GM21737 (cell line): Measurements from ENCODE around the gene CCDC83.
"Not testable (repeated sequence)": the region's sequence is repeated elsewhere in the genome, so short reads cannot be mapped to it uniquely, and the experiment has no call there.

Experiments
- ATAC-seq: cut with Tn5 transposase; IDR thresholded peaks from one replicate; pipeline ENCODE4 v1.9.1; 2021; ENCODE audit warnings: mild to moderate bottlenecking, moderate library complexity; ENCODE audit not compliant: unreplicated experiment

CCDC83 gene

DNA sequence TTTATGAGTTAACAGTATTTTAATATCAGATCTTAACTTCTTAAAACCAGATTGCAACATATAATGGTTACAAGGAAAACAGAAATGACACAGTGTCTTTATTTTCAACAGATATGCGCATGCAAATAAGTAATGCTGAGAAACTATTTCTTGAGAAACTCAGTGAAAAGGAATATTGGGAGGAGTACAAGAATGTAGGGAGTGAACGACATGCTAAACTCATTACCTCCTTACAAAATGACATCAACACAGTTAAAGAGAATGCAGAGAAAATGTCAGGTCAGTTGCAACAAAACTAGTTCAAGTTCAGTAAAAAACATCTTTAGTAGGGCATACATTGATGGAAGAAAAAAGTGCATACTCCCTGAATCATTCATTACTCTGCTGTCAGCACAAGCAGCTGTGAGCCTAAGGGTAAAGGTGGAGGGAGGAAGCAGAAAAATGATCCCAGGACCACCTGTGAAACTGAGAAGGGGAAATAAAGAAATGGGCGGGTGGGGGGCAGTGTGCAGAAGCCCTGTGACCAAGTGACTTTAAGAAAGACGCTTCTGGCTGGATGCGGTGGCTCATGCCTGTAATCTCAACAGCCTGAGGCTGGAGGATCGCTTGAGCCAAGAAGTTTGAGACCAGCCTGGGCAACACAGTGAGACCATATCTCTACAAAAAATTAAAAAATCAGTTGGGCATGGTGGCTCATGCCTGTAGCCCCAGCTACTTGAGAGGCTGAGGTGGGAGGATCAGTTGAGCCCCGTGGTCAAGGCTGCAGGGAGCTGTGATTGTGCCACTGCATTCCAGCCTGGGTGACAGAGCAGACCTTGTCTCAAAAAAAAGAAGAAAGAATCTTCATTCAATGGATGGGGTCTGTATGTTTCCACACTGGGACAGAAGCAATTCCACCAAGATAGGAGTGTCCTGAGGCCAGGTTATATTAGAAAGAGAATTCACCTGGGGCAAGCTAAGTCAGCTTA, 31.2 kb downstream of the CCDC83 start:
- ATAC-seq, result no peak

DNA sequence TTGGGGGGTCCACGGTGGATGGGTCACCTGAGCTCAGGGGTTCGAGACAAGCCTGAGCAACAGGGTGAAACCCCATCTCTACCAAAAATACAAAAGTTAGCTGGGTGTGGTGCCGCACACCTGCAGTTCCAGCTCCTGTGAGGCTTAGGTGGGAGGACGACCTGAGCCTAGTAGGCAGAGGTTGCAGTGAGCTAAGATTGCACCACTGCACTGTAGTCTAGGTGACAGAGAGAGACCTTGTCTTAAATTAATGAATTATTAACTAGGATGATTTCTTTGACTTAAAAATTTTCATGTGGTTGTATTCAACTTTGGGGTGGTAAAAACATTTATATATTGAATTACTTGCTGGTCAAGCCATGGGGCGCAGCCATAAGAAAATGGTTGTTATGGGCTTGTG, 33.9 kb downstream of the CCDC83 start:
- no peak for ATAC-seq

DNA sequence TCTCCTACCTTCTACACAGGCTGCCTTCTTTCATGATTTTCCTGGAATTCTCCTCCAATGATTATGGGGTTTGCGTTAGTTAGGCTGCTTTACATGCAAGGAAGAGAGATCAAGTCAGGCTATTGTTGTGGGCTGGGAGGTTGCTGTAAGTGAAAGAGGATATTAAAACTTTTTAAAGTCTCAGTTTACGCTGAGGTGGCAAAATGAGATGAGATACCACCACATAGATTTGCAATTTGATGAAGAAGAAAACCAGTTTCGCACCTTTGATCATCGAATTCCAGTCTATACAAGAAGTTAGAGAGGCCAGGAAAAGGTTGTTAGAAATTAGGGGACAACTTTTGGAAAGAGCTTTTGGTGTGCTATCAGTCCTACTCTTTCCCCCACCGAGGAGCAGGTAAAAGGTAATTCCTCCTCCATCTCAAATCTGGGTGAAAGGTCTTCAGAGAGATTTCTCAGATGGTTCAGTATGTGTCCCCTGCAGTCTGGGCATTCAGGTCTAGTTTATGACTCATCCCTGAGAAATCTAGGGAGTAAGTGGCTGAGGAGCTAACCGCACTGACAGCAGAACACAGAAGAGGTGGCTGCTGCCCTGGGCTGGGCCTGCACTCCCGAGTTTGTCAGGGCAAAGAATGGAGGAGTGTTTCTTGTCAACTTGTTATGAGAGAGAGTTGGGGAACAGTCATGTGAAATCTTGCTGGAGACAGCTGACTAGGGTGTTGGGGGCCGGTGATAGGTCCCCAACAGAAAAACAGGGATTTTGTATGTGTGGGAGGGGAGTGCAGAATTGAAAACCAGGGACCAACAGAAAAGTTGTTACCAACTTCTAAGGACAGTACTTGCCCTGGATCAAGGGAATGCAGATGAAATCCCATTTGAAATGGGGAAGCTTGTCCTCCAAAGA, 34.7 kb downstream of the CCDC83 start:
- ATAC-seq, result no peak

DNA sequence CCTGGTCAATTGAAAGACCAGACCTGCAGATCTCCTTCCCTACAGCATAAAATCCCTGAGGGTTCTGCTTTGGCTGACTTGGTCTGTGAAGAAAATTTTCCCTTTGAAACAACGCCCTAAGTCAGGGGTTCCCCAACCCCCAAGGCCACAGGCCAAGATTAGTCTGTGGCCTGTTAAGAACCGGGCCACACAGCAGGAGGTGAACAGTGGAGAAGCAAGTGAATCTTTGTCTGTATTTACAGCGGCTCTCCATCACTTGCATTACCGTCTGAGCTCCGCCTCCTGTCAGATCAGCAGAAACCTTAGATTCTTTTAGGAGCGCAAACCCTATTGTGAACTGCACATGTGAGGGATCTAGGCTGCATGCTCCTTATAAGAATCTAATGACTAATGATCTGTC, 38.2 kb downstream of the CCDC83 start:
- ATAC-seq, result no peak

DNA sequence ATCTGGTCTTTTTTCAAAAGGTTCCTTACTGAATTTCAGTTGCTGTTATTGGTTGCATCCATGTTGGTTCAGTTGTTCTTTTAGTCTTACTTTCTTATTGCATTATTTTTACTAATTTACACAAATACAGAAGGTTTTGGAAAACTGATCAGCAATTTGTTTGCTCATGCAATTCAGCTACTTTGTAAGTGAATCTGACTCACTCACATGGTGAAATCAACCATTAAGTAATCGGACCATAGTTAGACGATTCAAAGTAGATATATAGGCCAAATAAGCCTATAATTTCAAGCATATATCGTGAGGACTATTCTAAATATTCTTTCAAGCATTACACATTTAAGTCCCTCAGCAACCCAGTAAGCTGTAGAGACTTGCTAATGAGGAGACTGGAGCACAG, 41.7 kb downstream of the CCDC83 start:
- no peak for ATAC-seq

DNA sequence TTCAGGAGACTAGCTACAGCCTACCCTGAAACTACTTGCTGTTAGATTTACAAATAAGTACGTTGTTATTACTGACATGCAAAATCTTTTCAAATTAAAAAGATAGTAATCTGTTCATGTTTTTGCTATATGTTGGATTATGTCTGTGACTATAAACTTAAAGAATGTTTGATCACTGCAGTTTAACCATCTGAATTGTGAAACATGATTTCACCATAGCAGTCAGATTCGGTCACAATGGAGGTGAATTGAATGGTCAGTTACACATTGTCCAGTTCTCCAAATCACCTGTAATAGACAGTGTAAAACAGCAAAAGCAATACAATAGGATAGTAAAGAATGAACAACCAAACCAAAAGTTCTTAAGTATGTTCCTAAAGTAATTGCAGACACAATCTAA, 43.3 kb downstream of the CCDC83 start:
- no peak for ATAC-seq

DNA sequence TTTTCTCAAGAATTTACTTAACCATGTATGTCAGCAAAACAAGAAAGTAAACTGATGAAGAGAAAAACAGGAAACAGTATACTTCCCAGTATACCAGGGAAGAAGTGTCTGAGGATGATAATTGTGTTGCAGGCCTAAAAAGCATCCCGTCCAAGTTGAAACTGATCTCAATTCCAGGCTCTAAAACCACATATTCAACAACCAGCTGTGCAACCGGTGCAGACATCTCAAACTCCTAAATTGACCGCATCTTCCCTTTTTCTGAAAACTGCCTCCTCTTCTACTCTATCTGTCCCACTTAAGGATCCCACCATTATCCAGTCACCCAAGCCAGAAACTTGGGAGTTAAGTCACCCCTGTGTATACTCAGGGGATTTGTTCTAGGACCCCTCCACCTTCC, 47.2 kb downstream of the CCDC83 start:
- no peak for ATAC-seq

DNA sequence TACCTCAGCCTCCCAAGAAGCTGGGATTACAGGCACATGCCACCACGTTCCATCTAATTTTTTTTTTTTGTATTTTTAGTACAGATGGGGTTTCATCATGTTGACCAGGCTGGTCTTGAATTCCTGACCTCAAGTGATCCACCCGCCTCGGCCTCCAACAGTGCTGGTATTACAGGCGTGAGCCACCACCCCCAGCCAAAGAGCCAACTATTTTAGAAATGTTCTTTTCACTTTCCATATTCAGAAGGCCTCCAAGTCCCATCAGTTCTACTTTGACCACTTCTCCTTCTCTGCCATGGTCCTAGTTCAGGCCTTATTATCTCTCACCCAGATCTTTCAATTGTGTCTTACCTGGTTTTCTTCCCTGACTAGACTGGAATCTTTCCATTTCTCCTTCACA, 48.2 kb downstream of the CCDC83 start:
- no peak for ATAC-seq

DNA sequence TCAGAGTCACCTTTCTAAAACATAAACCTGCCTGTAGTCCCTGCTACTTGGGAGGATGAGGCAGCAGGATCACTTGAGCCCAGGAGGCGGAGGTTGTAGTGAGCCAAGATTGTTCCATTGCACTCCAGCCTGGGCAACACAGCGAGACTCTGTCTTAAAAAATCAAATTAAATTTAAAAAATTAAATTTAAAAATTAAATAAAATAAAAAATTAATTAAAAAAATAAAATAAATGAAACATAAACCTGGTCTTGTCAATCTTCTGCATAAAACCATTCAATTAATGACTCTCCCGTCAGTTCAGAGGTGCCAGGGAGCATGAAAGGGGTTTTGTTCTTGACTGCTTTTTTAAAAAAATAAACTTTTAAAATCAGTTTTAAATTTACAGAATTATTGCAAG, 48.6 kb downstream of the CCDC83 start:
- ATAC-seq, result no peak

DNA sequence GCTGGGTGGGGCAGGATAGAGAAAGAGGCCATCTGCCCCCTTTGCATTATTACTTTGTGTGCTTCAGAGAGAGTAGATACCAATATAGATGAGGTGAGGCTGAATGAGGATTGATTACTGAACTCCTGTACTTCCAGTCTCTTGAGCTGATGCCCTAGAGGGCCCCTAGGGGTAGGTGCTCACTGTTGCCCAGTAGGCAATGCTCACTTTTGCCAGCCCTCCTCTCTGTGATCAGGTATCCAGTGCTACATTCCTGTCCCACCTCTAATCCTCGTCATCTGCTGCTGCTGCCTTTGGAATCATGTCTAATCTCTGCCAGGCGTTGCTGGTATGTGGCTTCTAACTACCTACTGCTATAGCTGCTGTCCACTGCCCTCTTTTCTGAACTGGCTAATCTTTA, 57.2 kb downstream of the CCDC83 start:
- ATAC-seq, result no peak

DNA sequence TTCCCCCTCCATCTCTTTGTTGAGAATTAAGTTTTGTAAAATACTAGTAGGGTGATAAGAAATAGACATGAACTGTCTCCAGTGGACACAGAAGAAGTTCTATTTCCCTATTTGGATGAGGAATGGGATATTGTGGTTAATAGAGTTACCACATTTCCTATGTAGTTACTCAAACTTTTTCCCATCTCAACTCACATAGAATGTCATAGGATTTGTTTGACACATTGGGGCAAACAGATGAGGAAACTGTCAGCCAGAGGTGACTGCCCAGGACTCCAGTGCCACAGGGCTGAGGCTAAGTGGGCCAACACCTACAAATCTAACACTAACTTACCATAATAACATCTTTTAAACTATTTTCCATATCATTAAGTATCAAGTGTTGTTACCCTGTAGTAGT, 58.3 kb downstream of the CCDC83 start:
- no peak for ATAC-seq

DNA sequence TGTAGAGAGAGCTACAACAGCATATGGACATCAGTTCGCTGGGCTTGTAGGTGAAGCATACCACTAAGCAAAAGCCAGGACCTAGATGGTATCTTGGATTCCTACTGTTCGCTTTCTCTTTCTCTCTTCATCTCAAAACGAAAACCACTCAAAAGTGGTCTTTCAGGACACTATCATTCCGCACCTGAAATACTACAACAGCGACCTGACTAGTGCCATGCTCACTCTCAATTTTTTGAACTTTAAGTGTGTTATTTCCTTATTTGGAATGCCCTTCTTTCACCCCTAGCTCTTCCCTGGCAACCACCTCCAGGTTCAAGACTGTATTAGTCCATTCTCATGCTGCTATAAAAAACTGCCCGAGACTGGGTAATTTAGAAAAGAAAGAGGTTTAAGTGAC, 59.2 kb downstream of the CCDC83 start:
- ATAC-seq, result no peak

DNA sequence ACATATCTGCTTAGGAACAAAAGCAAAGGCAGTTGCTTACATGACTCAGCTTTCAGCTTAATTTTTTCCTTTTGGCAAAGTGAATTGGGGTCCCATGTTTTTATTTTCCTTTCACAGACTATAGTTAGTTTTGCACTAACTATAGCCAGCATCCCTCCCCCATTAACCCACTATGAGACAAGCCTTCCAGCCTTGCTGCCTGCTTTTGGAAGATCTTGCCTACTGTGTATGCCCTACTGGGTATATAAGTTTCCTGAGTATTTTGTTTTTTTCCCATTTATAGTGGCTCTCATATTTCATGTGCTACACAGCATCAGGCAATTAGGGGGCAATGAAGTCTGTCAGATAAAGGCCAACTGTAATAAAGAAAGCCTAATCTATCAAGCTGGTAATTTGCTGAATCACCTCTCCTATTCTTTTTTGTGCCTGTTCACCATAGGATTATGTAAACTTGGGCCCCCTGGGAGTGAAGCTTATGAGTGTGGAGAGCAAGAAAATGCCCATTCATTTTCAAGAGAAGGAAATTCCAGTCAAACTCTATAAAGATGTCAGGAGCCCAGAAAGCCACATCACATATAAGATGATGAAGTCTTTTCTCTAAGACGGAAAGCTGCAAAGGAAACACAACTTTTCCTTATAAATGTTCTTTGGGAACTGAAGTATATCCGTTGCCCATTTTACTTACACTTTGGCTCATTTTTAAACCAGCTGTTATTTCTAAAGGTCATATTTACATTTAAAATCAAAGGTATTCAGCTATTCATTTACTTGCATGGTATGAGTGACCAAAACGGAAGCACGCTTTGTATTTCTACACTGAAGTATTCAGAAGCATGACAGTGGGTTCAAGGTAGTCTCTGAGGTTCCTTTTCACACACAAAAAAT, 64.0 kb downstream of the CCDC83 start:
- ATAC-seq, result no peak

DNA sequence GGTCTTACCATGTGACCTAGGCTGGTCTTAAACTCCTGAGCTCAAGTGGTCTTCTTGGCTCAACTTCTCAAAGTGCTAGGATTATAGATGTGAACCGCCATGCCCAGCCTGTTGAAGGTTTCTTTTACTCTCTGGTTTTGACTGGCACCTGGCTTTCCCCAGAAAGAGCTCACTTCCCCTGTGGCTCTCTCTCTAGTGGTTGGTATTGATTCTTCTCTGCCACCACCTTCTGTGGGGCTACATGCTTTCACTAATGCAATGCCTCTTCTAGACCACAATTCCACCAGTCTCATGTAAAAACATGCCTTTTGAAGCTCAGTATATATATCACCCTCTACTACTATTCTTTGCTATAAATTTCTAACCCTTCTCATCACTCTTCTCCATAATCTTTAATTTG, 67.2 kb downstream of the CCDC83 start:
- no peak for ATAC-seq

DNA sequence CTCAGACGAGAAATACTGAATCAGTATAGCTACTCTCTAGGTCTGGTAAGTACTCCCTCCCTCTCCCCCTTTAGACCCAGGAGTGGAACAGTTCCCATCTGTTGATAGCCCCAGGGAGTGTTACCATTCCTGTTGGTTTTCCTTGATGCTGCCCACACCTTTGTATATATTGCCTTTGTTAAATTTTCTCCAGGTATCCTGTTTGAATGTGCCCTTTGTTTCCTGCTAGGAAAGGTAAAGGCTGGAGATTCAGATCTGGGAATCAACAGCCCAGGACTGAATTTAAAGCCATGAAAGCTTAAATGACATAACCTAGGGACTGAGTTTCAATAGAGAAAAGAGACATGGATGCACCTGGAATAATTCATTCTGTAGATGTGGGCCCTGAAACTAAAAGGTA, 68.3 kb downstream of the CCDC83 start:
- ATAC-seq, result no peak

DNA sequence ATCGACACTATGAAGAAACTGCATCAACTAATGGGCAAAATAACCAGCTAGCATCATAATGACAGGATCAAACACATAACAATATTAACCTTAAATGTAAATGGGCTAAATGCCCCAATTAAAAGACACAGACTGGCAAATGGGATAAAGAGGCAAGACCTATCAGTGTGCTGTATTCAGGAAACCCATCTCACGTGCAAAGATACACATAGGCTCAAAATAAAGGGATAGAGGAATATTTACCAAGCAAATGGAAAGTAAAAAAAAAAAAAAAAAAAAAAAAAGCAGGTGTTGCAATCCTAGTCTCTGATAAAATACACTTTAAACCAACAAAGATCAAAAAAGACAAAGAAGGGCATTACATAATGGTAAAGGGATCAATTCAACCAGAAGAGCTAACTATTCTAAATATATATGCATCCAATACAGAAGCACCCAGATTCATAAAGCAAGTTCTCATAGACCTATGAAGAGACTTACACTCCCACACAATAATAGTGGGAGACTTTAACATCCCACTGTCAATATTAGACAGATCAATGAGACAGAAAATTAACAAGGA, 71.6 kb downstream of the CCDC83 start:
- not testable (repeated sequence) for ATAC-seq

DNA sequence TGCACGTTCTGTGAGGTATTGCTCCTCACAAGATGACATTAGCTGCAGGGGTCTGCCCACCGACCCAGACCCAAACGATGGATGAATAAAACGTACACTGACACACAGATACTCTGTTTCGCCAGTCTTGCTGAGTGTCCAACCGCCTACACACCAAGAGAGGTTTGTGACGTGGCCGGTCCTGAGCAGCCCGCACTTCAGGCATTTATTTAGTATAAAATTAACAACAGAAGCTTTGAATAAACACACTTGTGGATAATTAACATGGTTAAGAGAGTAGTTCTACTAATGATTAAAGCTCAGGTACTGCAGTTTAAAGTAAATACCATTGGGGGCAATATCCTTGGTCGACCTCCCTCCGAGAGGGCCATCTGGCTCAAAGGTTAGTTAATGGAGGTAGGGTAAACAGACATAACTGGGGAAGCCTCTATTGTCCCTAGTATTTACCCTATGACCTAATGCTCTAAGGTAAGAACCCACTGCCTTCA, 75.7 kb downstream of the CCDC83 start:
- no peak for ATAC-seq

DNA sequence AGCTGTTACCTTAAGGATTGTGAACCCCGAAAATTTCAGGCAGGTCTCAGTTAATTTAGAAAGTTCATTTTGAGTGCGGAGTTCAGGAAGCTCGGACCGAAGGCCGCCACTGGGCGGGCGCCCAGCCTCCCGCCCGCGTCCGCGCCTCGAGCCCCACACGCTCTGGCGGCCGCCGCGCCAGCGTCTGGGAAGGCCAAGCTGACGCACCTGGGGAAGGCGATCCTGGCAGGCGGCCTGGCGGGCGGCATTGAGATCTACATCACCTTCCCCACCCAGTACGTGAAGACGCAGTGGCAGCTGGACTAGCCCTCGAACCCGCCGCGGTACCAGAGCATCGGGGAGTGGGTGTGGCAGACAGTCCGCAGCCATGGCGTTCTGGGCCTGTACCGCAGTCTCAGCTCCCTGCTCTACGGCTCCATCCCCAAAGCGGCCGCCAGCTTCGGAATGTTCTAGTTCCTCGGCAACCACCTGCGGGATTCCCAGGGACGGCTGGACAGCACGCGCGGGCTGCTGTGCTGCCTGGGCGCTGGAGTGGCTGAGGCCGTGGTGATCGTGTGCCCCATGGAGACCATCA, 79.5 kb downstream of the CCDC83 start:
- ATAC-seq, result no peak

DNA sequence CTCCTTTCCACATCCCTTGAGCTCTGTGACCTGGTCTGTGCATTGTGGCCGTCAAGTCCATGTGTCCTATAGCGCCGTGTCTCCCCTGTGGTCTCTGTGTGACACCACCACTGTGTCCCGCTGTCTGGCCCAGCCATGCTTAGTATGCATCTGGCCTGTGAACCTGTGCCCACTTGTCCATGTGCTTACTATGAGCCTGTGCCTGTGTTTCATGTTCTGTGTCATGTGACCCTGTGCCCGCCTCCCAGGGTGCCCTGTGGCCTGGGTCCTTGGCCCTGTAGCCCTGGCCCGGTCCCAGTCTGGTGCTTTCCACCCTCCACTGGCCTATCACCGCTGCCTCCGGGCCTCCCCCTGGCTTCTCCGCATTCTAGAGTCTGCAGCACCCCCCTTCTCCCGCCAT, 80.6 kb downstream of the CCDC83 start:
- no peak for ATAC-seq

DNA sequence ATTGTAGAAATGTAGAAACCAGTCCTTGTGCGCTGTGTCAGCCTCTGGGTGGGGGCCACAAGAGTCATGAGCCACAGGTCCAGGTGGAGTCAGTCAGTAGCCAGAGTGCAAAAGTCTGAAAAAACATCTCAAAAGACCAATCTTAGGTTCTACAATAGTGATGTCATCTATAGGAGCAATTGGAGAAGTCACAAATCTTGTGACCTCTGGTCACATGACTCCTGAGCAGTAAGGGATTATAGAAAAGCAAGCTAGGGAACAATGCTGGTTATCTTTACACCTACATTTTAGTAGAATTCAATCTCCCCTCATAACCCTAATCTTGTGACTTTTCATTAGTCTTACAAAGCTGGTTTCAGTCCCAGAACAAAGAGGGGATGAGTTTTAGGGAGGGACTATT, 82.7 kb downstream of the CCDC83 start:
- no peak for ATAC-seq
